ENCODE data around the gene SH3BP4.
"Not testable (repeated sequence)": the region's sequence is repeated elsewhere in the genome, so short reads cannot be mapped to it uniquely, and the experiment has no call there.

The SH3BP4 gene

GRCh38 chr2:235052514-235053354 is 100.9 kb downstream of the SH3BP4 start:
- no peak for DNase-seq (ENCODE audit: low read depth in 3 of 3, low spot score in 1 of 3)

GRCh38 chr2:235053651-235054050 is 101.8 kb downstream of the SH3BP4 start:
- DNase-seq (ENCODE audit: low read depth in 3 of 3, low spot score in 1 of 3), result no peak

- DNase-seq (ENCODE audit: low read depth in 3 of 3, low spot score in 1 of 3), result no peak
These were observed 102.7 kb downstream of the SH3BP4 start for GRCh38 chr2:235054475-235054874.

GRCh38 chr2:235054919-235055318 is 103.1 kb downstream of the SH3BP4 start:
- DNase-seq (ENCODE audit: low read depth in 3 of 3, low spot score in 1 of 3), result no peak

- DNase-seq (ENCODE audit: low read depth in 3 of 3, low spot score in 1 of 3), result no peak
These were observed 104.2 kb downstream of the SH3BP4 start for GRCh38 chr2:235055891-235056516.

- DNase-seq (ENCODE audit: low read depth in 3 of 3, low spot score in 1 of 3), result no peak
These were observed 105.0 kb downstream of the SH3BP4 start for GRCh38 chr2:235056768-235057167.

GRCh38 chr2:235057616-235058015 is 105.8 kb downstream of the SH3BP4 start:
- not testable (repeated sequence) for DNase-seq (ENCODE audit: low read depth in 3 of 3, low spot score in 1 of 3)

GRCh38 chr2:235059161-235059560 is 107.3 kb downstream of the SH3BP4 start:
- DNase-seq (ENCODE audit: low read depth in 3 of 3, low spot score in 1 of 3), result no peak

GRCh38 chr2:235061656-235062055 is 109.8 kb downstream of the SH3BP4 start:
- no peak for DNase-seq (ENCODE audit: low read depth in 3 of 3, low spot score in 1 of 3)

GRCh38 chr2:235063471-235063961 is 111.7 kb downstream of the SH3BP4 start:
- DNase-seq (ENCODE audit: low read depth in 3 of 3, low spot score in 1 of 3), result no peak

- DNase-seq (ENCODE audit: low read depth in 3 of 3, low spot score in 1 of 3), result no peak
These were observed 113.2 kb downstream of the SH3BP4 start for GRCh38 chr2:235064976-235065375.

GRCh38 chr2:235066490-235066889 is 114.7 kb downstream of the SH3BP4 start:
- no peak for DNase-seq (ENCODE audit: low read depth in 3 of 3, low spot score in 1 of 3)

GRCh38 chr2:235066895-235067294 is 115.1 kb downstream of the SH3BP4 start:
- DNase-seq (ENCODE audit: low read depth in 3 of 3, low spot score in 1 of 3), result no peak

GRCh38 chr2:235068701-235069100 is 116.9 kb downstream of the SH3BP4 start:
- DNase-seq (ENCODE audit: low read depth in 3 of 3, low spot score in 1 of 3), result no peak

GRCh38 chr2:235070063-235070706 is 118.4 kb downstream of the SH3BP4 start:
- DNase-seq (ENCODE audit: low read depth in 3 of 3, low spot score in 1 of 3), result no peak

- no peak for DNase-seq (ENCODE audit: low read depth in 3 of 3, low spot score in 1 of 3)
These were observed 122.1 kb downstream of the SH3BP4 start for GRCh38 chr2:235073868-235074413.

- DNase-seq (ENCODE audit: low read depth in 3 of 3, low spot score in 1 of 3), result no peak
These were observed 125.2 kb downstream of the SH3BP4 start for GRCh38 chr2:235077046-235077445.

- no peak for DNase-seq (ENCODE audit: low read depth in 3 of 3, low spot score in 1 of 3)
These were observed 126.4 kb downstream of the SH3BP4 start for GRCh38 chr2:235078182-235078581.

- DNase-seq (ENCODE audit: low read depth in 3 of 3, low spot score in 1 of 3), result no peak
These were observed 127.2 kb downstream of the SH3BP4 start for GRCh38 chr2:235078914-235079472.

- no peak for DNase-seq (ENCODE audit: low read depth in 3 of 3, low spot score in 1 of 3)
These were observed 128.3 kb downstream of the SH3BP4 start for GRCh38 chr2:235080101-235080500.

Measured in stimulated activated CD4-positive, alpha-beta T cell treated with anti-CD3 and anti-CD28 coated beads, TNF-alpha, amount 100 ng/mL, for 1 hour (primary cell).